ENCODE measurements around the gene TMEM74B.

The TMEM74B gene

GRCh38 chr20:1204576-1204975 is 19.8 kb upstream of the TMEM74B start:
- DNase-seq = no peak

- DNase-seq = no peak
Measured at GRCh38 chr20:1204113-1204512, 19.3 kb upstream of the TMEM74B start.

- DNase-seq = no peak
Measured at GRCh38 chr20:1203630-1204029, 18.8 kb upstream of the TMEM74B start.

- DNase-seq = no peak
Measured at GRCh38 chr20:1202762-1203504, 18.2 kb upstream of the TMEM74B start, which contains the start of gene C20orf202. C20orf202 (plus strand) TSS chr20:1203454; CDS start chr20:1203586, 132 bp downstream.

- DNase-seq = no peak
Measured at GRCh38 chr20:1199964-1200363, 15.2 kb upstream of the TMEM74B start.

- DNase-seq = no peak
Measured at GRCh38 chr20:1199212-1199873, 14.6 kb upstream of the TMEM74B start.

GRCh38 chr20:1198751-1199150 is 14.0 kb upstream of the TMEM74B start:
- no peak for DNase-seq

- DNase-seq = no peak
Measured at GRCh38 chr20:1197801-1198200, 13.0 kb upstream of the TMEM74B start.

GRCh38 chr20:1196634-1197033 is 11.9 kb upstream of the TMEM74B start:
- no peak for DNase-seq

- no peak for DNase-seq
Measured at GRCh38 chr20:1195226-1195625, 10.4 kb upstream of the TMEM74B start.

- no peak for DNase-seq
Measured at GRCh38 chr20:1191299-1191698, 6.5 kb upstream of the TMEM74B start.

- no peak for DNase-seq
Measured at GRCh38 chr20:1190847-1191246, 6.1 kb upstream of the TMEM74B start.

- no peak for DNase-seq
Measured at GRCh38 chr20:1189827-1190226, 5.0 kb upstream of the TMEM74B start.

GRCh38 chr20:1188347-1188746 is 3.6 kb upstream of the TMEM74B start:
- DNase-seq = no peak

GRCh38 chr20:1187605-1188171 is 2.9 kb upstream of the TMEM74B start:
- DNase-seq = no peak

GRCh38 chr20:1186367-1186991 is 1.7 kb upstream of the TMEM74B start:
- DNase-seq = no peak

GRCh38 chr20:1185790-1186334 is 1.1 kb upstream of the TMEM74B start:
- no peak for DNase-seq

GRCh38 chr20:1185316-1185741 is 548 bp upstream of the TMEM74B start:
- DNase-seq = no peak

GRCh38 chr20:1184260-1184637 is 532 bp downstream of the TMEM74B start:
- no peak for DNase-seq

- DNase-seq = no peak
Measured at GRCh38 chr20:1183153-1183552, 1.6 kb downstream of the TMEM74B start.

- DNase-seq = no peak
Measured at GRCh38 chr20:1182106-1182505, 2.7 kb downstream of the TMEM74B start.

GRCh38 chr20:1180949-1181348 is 3.8 kb downstream of the TMEM74B start:
- DNase-seq = no peak

GRCh38 chr20:1178623-1179022 is 6.2 kb downstream of the TMEM74B start:
- no peak for DNase-seq
